ENCODE data around the gene DUSP8. TPM values are rescaled to one million over a fixed set of nuclear protein-coding genes. Genes with fewer than 3 reads are reported as not detected.

DUSP8 gene
- total and polyA plus RNA-seq, 2 of the 8 experiments (the other 6 are each of a cell fraction or from before 2014, with no cell fraction given), result 2.8 to 3.6 TPM

GRCh38 chr11:1567721-1568100, 4.4 kb downstream of the DUSP8 start:
- H4K8ac ChIP-seq (ENCODE audit: extremely low read depth, insufficient read depth, low read length), result no peak overlapping the region; the same call in 1 of the 2 replicates
- no peak overlapping the region for H3K56ac ChIP-seq (replicated peaks; ENCODE audit: insufficient read length, low read depth, low read length)
- peaks cover 4 to 22% of the 10 kb centered on the region in 2 experiments for H4K20me1 ChIP-seq (replicated peaks in 1 of 2; ENCODE audit: control insufficient read depth in 1 of 2, insufficient read depth in 2 of 2, low read length in 2 of 2)
- no peaks in the 10 kb centered on the region for H3K79me2 ChIP-seq (ENCODE audit: control insufficient read depth in 1 of 2, insufficient read depth in 2 of 2, low read length in 2 of 2)
- ChIA-PET POLR2A (ENCODE audit: partially characterized antibody) (interaction anchor here (1.7 to 6.9 kb wide), 2 partner anchors 10 to 14 kb away, joined by 4 to 58 read pairs; no protein-coding TSS in a partner anchor), CTCF (ENCODE audit: partially characterized antibody) (interaction anchor here (0.6 to 9.1 kb wide), 9 partner anchors 12 to 993 kb away, joined by 3 to 100 read pairs (median 4); no protein-coding TSS in a partner anchor)
- H2BK20ac ChIP-seq (ENCODE audit: low read length), result no peak overlapping the region
- no peaks in the 10 kb centered on the region for H3K79me1 ChIP-seq (ENCODE audit: low read depth, low read length)
- peak overlapping the region; percentile 66; the same call in 1 of the 2 replicates for H2BK5ac ChIP-seq (ENCODE audit: low read depth, low read length)
- no peak for DNase-seq (ENCODE audit: low read depth in 1 of 2, low spot score in 2 of 2)
- no peak overlapping the region for H3K14ac ChIP-seq (ENCODE audit: insufficient read length)
- no peaks in the 10 kb centered on the region for H3K36me3 ChIP-seq (ENCODE audit: control insufficient read depth in 2 of 4, insufficient read depth in 4 of 4, low read length in 3 of 4)
- peak overlapping the region; percentile 73 for H4K91ac ChIP-seq (replicated peaks; ENCODE audit: insufficient read length, low read length)
- no peak overlapping the region for H3K23ac ChIP-seq (ENCODE audit: insufficient read length)
- H3K4me2 ChIP-seq (ENCODE audit: insufficient read depth in 1 of 2, low read depth in 2 of 2, low read length in 2 of 2), result peak overlapping the region; percentile 12 to 60; a peak in 3 of 4 replicates
- H3K4me3 ChIP-seq (ENCODE audit: extremely low read depth in 1 of 4, insufficient read depth in 2 of 4, low read depth in 3 of 4, low read length in 4 of 4), result no peak overlapping the region
- peak overlapping the region; percentile 83 for H3K4ac ChIP-seq (replicated peaks; ENCODE audit: insufficient read length, low read depth, low read length)
- H3K18ac ChIP-seq (ENCODE audit: extremely low read depth, low read length), result peak overlapping the region; percentile 52; the same call in 1 of the 2 replicates
- H3K9me3 ChIP-seq (ENCODE audit: insufficient read depth in 2 of 2, low read depth in 1 of 2, low read length in 1 of 2), result no peaks in the 10 kb centered on the region
- no peak for FAIRE-seq
- H3K27ac ChIP-seq (ENCODE audit: low read depth, low read length), result no peak overlapping the region
- peaks cover 4 to 27% (median 23%) of the 10 kb centered on the region in 4 experiments for H3K27me3 ChIP-seq (replicated peaks in 1 of 4; ENCODE audit: control insufficient read depth in 3 of 4, extremely low read depth in 1 of 4, insufficient read depth in 3 of 4, low read length in 3 of 4)
- peaks cover 0 to 51% (median 38%) of the 10 kb centered on the region in 4 experiments; a peak in 6 of 7 replicates for H3K4me1 ChIP-seq (replicated peaks in 1 of 4; ENCODE audit: control insufficient read depth in 3 of 4, insufficient read depth in 4 of 4, low read length in 3 of 4)
- no peak overlapping the region for H4K5ac ChIP-seq (ENCODE audit: insufficient read length, low read depth, low read length)
- H2AK5ac ChIP-seq (ENCODE audit: low read depth, low read length), result 0 out of 2 replicates have a peak overlapping the region, but pooled peaks have one; percentile 15
- no peak overlapping the region for H2AFZ ChIP-seq (ENCODE audit: low read length)
- peak overlapping the region; percentile 29 for H2BK120ac ChIP-seq (replicated peaks; ENCODE audit: low read depth, low read length)
- H3K9ac ChIP-seq (replicated peaks in 1 of 4; ENCODE audit: extremely low read depth in 1 of 4, low read depth in 3 of 4, low read length in 3 of 4), result no peak overlapping the region; a peak in 2 of 7 replicates
- H2BK15ac ChIP-seq (ENCODE audit: low read length), result no peak overlapping the region
- peak overlapping the region; percentile 80; the same call in 1 of the 2 replicates for H2BK12ac ChIP-seq (ENCODE audit: low read depth, low read length)
- no peaks in the 10 kb centered on the region; the same call in 1 of the 2 replicates for H3K23me2 ChIP-seq (ENCODE audit: low read depth, low read length)
- WGBS, 2 experiments (ENCODE audit: extremely low coverage in 1 of 2, insufficient coverage in 1 of 2, insufficient read length in 1 of 2, insufficient replicate concordance in 2 of 2, low coverage in 1 of 2, low lambda C conversion rate in 2 of 2, missing lambda C conversion rate in 1 of 2), result 81% methylated on average over 6 of the region's 7 CpGs; no CpG with 5 or more reads in 1 of the 2 experiments
- TF ChIP-seq CBX5 (IDR thresholded peaks at IDR 0.05; ENCODE audit: low read depth, low read length), result no peak
- no peak for TF ChIP-seq PHF8 (conservative IDR thresholded peaks at IDR 0.05; ENCODE audit: low read depth, low read length)
- no peak for TF ChIP-seq MAX (IDR thresholded peaks at IDR 0.05)
- no peak for TF ChIP-seq CEBPB (IDR thresholded peaks at IDR 0.05; ENCODE audit: low read depth, low read length)
- no peak for TF ChIP-seq NANOG (IDR thresholded peaks at IDR 0.05; ENCODE audit: insufficient read depth, low read depth, low read length, poor library complexity, severe bottlenecking)
- no peak for TF ChIP-seq SRF (IDR thresholded peaks at IDR 0.05; ENCODE audit: low read depth, low read length)
- no peak for TF ChIP-seq BRCA1 (IDR thresholded peaks at IDR 0.05; ENCODE audit: low read depth, low read length)
- TF ChIP-seq RBBP5 (IDR thresholded peaks at IDR 0.05; ENCODE audit: borderline replicate concordance, low read depth, low read length), result no peak
- TF ChIP-seq BCL11A (IDR thresholded peaks at IDR 0.05; ENCODE audit: low read depth in 2 of 2, low read length in 2 of 2), result no peak
- TF ChIP-seq CBX8 (IDR thresholded peaks at IDR 0.05; ENCODE audit: borderline replicate concordance, low read depth, low read length), result no peak
- no peak for TF ChIP-seq RAD21 (IDR thresholded peaks at IDR 0.05 in 1 of 2, conservative IDR thresholded peaks at IDR 0.05 in 1 of 2; ENCODE audit: low read depth in 2 of 2, low read length in 2 of 2)
